ENCODE data around the gene ANKRD63. TPM values are rescaled to one million over a fixed set of nuclear protein-coding genes. Genes with fewer than 3 reads are reported as not detected.

Gene ANKRD63
- total and polyA plus RNA-seq, 2 donors (not counting 1 experiment from before 2014, with no cell fraction given), result 0.25 TPM; not detected in 1

GRCh38 chr15:40282147-40282868 lies 556 bp downstream of the ANKRD63 start:
- ATAC-seq (ENCODE audit: low read depth) (peak; percentile 65), DNase-seq (peak; percentile 79)
- Mint-ChIP-seq H3K9me3 (ENCODE audit: insufficient read depth) (no peaks in the 10 kb centered on the region), H3K4me1 (peaks cover 22% of the 10 kb centered on the region), H3K4me3 (peak overlapping the region; percentile 79), H3K27me3 (peaks cover 21% of the 10 kb centered on the region), H3K27ac (no peak overlapping the region)
- Histone ChIP-seq H3K27me3 (replicated peaks in 1 of 4; ENCODE audit: control extremely low read depth in 1 of 4, control insufficient read depth in 3 of 4, insufficient read depth in 4 of 4, low read length in 3 of 4) (peaks cover 0 to 48% (median 23%) of the 10 kb centered on the region in 4 experiments), H3K9ac (ENCODE audit: low read length) (peak overlapping the region; percentile 71), H3K36me3 (replicated peaks in 1 of 2; ENCODE audit: control extremely low read depth in 1 of 2, control insufficient read depth in 1 of 2, extremely low read depth in 1 of 2, insufficient read depth in 2 of 2, low read length in 1 of 2) (no peaks in the 10 kb centered on the region), H3K4me1 (ENCODE audit: control insufficient read depth in 2 of 2, insufficient read depth in 2 of 2, low read length in 2 of 2) (peaks cover 17 to 29% of the 10 kb centered on the region in 2 donors), H3K27ac (ENCODE audit: low read length in 2 of 2) (no peak overlapping the region), H3K4me3 (ENCODE audit: control extremely low read depth in 1 of 5, extremely low read depth in 1 of 5, insufficient read depth in 1 of 5, low read depth in 2 of 5, low read length in 4 of 5) (peak overlapping the region; percentile 21 to 76 (median 56)), H3K79me2 (ENCODE audit: control insufficient read depth, insufficient read depth, low read length) (no peaks in the 10 kb centered on the region), H3K4me2 (replicated peaks; ENCODE audit: low read depth, low read length, poor library complexity, severe bottlenecking) (peak overlapping the region; percentile 98), H3K9me3 (ENCODE audit: control extremely low read depth in 1 of 3, control insufficient read depth in 2 of 3, insufficient read depth in 1 of 3, low read length in 2 of 3) (peaks cover 0 to 11% (median 0%) of the 10 kb centered on the region in 3 donors), H2AFZ (ENCODE audit: insufficient read depth, low read depth, low read length, poor library complexity, severe bottlenecking) (peak overlapping the region; percentile 80), H4K20me1 (ENCODE audit: control insufficient read depth, insufficient read depth, low read length, poor library complexity, severe bottlenecking) (no peaks in the 10 kb centered on the region)
- whole genome bisulfite sequencing (ENCODE audit: insufficient coverage), result under 1% methylated on average over 92 of the region's 92 CpGs
- ChIA-PET POLR2A (interaction anchor here (1.5 kb wide), 1 partner anchor 27 kb away, joined by 6 read pairs; no protein-coding TSS in a partner anchor), CTCF (interaction anchor here (1.0 to 5.7 kb wide), 4 partner anchors 7 to 235 kb away, joined by 3 to 58 read pairs (median 19); partner anchors contain the start of gene PLCB2)
- intact Hi-C loops (cut with micrococcal nuclease), result loop anchor here (5.0 kb wide), 2 partner anchors 40 to 350 kb away; partner anchors contain the start of genes EIF2AK4 and INAFM2
- TF ChIP-seq EZH2 (IDR thresholded peaks at IDR 0.05; ENCODE audit: borderline replicate concordance, insufficient read depth, low read depth, low read length, poor library complexity, severe bottlenecking), result no peak
- TF ChIP-seq, protein P1, sequence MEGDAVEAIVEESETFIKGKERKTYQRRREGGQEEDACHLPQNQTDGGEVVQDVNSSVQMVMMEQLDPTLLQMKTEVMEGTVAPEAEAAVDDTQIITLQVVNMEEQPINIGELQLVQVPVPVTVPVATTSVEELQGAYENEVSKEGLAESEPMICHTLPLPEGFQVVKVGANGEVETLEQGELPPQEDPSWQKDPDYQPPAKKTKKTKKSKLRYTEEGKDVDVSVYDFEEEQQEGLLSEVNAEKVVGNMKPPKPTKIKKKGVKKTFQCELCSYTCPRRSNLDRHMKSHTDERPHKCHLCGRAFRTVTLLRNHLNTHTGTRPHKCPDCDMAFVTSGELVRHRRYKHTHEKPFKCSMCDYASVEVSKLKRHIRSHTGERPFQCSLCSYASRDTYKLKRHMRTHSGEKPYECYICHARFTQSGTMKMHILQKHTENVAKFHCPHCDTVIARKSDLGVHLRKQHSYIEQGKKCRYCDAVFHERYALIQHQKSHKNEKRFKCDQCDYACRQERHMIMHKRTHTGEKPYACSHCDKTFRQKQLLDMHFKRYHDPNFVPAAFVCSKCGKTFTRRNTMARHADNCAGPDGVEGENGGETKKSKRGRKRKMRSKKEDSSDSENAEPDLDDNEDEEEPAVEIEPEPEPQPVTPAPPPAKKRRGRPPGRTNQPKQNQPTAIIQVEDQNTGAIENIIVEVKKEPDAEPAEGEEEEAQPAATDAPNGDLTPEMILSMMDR (IDR thresholded peaks at IDR 0.05), result peak; percentile 71

DNA sequence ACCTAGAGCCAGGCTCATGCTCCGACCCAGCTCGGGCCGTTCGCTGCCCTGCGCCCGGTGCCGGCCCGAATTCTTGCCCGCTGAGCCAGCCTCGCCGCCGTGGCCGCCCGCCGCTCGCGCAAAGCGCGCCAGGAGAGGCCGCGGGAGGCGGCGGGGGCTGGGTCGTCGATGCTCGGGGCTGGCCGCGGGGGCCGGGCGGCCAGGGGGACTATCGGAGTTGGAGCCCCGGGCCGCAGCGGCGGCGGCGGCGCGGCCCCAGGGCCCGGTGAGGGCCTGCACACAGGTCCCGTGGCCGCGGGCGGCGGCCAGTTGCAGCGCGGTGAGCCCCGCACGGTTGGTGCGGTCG lies 1.1 kb downstream of the ANKRD63 start:
- no peak overlapping the region for H3K27ac ChIP-seq (ENCODE audit: low read length in 2 of 2)
- Mint-ChIP-seq H3K27ac (no peak overlapping the region), H3K27me3 (peaks cover 21% of the 10 kb centered on the region), H3K4me3 (no peak overlapping the region), H3K4me1 (peaks cover 24% of the 10 kb centered on the region), H3K9me3 (ENCODE audit: insufficient read depth) (no peaks in the 10 kb centered on the region)
- peaks cover 19 to 33% of the 10 kb centered on the region in 2 donors for H3K4me1 ChIP-seq (ENCODE audit: control insufficient read depth in 2 of 2, insufficient read depth in 2 of 2, low read length in 2 of 2)
- H3K4me3 ChIP-seq (ENCODE audit: control extremely low read depth in 1 of 5, extremely low read depth in 1 of 5, insufficient read depth in 1 of 5, low read depth in 2 of 5, low read length in 4 of 5), result peak overlapping the region; percentile 21 to 76 (median 56)
- peaks cover 0 to 11% (median 0%) of the 10 kb centered on the region in 3 donors for H3K9me3 ChIP-seq (ENCODE audit: control extremely low read depth in 1 of 3, control insufficient read depth in 2 of 3, insufficient read depth in 1 of 3, low read length in 2 of 3)
- peak overlapping the region; percentile 80 for H2AFZ ChIP-seq (ENCODE audit: insufficient read depth, low read depth, low read length, poor library complexity, severe bottlenecking)
- intact Hi-C loops (cut with micrococcal nuclease), result loop anchor here (5.0 kb wide), 2 partner anchors 41 to 349 kb away; partner anchors contain the start of genes EIF2AK4 and INAFM2
- no peak for DNase-seq
- TF ChIP-seq, protein P1 (IDR thresholded peaks at IDR 0.05), result no peak
- TF ChIP-seq EZH2 (IDR thresholded peaks at IDR 0.05; ENCODE audit: borderline replicate concordance, insufficient read depth, low read depth, low read length, poor library complexity, severe bottlenecking), result no peak
- H3K4me2 ChIP-seq (replicated peaks; ENCODE audit: low read depth, low read length, poor library complexity, severe bottlenecking), result peak overlapping the region; percentile 98
- ChIA-PET CTCF (interaction anchor here (3.1 to 5.7 kb wide), 2 partner anchors 29 to 56 kb away, joined by 34 to 58 read pairs; partner anchors contain the start of gene PLCB2), POLR2A (no interaction called here)
- H3K79me2 ChIP-seq (ENCODE audit: control insufficient read depth, insufficient read depth, low read length), result no peaks in the 10 kb centered on the region
- peak overlapping the region; percentile 71 for H3K9ac ChIP-seq (ENCODE audit: low read length)
- no peaks in the 10 kb centered on the region for H3K36me3 ChIP-seq (replicated peaks in 1 of 2; ENCODE audit: control extremely low read depth in 1 of 2, control insufficient read depth in 1 of 2, extremely low read depth in 1 of 2, insufficient read depth in 2 of 2, low read length in 1 of 2)
- peaks cover 0 to 52% (median 23%) of the 10 kb centered on the region in 4 experiments for H3K27me3 ChIP-seq (replicated peaks in 1 of 4; ENCODE audit: control extremely low read depth in 1 of 4, control insufficient read depth in 3 of 4, insufficient read depth in 4 of 4, low read length in 3 of 4)
- ATAC-seq (ENCODE audit: low read depth), result no peak
- H4K20me1 ChIP-seq (ENCODE audit: control insufficient read depth, insufficient read depth, low read length, poor library complexity, severe bottlenecking), result no peaks in the 10 kb centered on the region
- WGBS (ENCODE audit: insufficient coverage), result 18% methylated on average over 51 of the region's 51 CpGs

Data from B cell (primary cell).